Caco-2 (cell line): Measurements from ENCODE around the gene ARHGAP42. TPM values are rescaled to one million over a fixed set of nuclear protein-coding genes. Genes with fewer than 3 reads are reported as not detected.

Source experiments
- BruUV-seq: library from RNA; stranded (reverse); fragments of 400-500 nt; replicated peaks from 2 replicates; lab custom pipeline; 2021; lab: Mats Ljungman, UMichigan
- CTCF ChIA-PET: fragments of 300-600 bp; sonication (Branson Sonifier 250); formaldehyde crosslinking; loops from one replicate; lab custom pipeline; 2022; ENCODE audit warnings: antibody characterized with exemption; lab: Charles Lee
- POLR2A ChIA-PET: fragments of 300-600 bp; sonication (Branson Sonifier 250); formaldehyde crosslinking; loops from one replicate; lab custom pipeline; 2022; ENCODE audit warnings: antibody characterized with exemption; lab: Charles Lee
- DNase-seq, 2 experiments: peaks; one replicate each; pipeline versions ENCODE4 v3.0.0 to v3.0.0-alpha.2; 2020 to 2022
- H3K27me3 ChIP-seq: replicated peaks from 2 replicates; pipeline ENCODE4 v1.6.0; 2011; ENCODE audit warnings: low read length; ENCODE audit not compliant: control insufficient read depth, insufficient read depth
- H3K36me3 ChIP-seq: 2 replicates; pipeline ENCODE4 v1.5.1; 2011; ENCODE audit warnings: low read length; ENCODE audit not compliant: control insufficient read depth, insufficient read depth
- H3K4me1 ChIP-seq: fragments of 250-450 bp; sonication (Bioruptor Pico); 2 replicates; pipeline ENCODE4 v1.5.1; 2020; ENCODE audit warnings: mild to moderate bottlenecking
- H3K4me3 ChIP-seq: 2 replicates; pipeline ENCODE4 v1.5.1; 2011; ENCODE audit warnings: low read depth, mild to moderate bottlenecking, control low read depth, low read length
- H3K9me3 ChIP-seq: fragments of 250-450 bp; sonication (Bioruptor Pico); 2 replicates; pipeline ENCODE4 v1.5.1; 2020; ENCODE audit warnings: mild to moderate bottlenecking, moderate library complexity
- H3K27ac Mint-ChIP-seq: one replicate; pipeline ENCODE4 v1.8.0; 2022; ENCODE audit warnings: mixed read lengths; ENCODE audit not compliant: unreplicated experiment
- H3K27me3 Mint-ChIP-seq: one replicate; pipeline ENCODE4 v1.8.0; 2022; ENCODE audit warnings: mixed read lengths; ENCODE audit not compliant: insufficient read depth, unreplicated experiment
- H3K36me3 Mint-ChIP-seq: one replicate; pipeline ENCODE4 v1.8.0; 2022; ENCODE audit warnings: mild to moderate bottlenecking, mixed read lengths; ENCODE audit not compliant: insufficient read depth, unreplicated experiment
- H3K4me1 Mint-ChIP-seq: one replicate; pipeline ENCODE4 v1.8.0; 2022; ENCODE audit warnings: low read depth, mixed read lengths; ENCODE audit not compliant: unreplicated experiment
- H3K4me3 Mint-ChIP-seq: one replicate; pipeline ENCODE4 v1.8.0; 2022; ENCODE audit warnings: mild to moderate bottlenecking, moderate library complexity, mixed read lengths; ENCODE audit not compliant: unreplicated experiment
- H3K9me3 Mint-ChIP-seq: one replicate; pipeline ENCODE4 v1.8.0; 2022; ENCODE audit warnings: mixed read lengths; ENCODE audit not compliant: unreplicated experiment
- intact Hi-C: fragments of 100-400 bp; cut with micrococcal nuclease; formaldehyde crosslinking; loops from one replicate; pipeline ENCODE4 v1.10.0; 2022; ENCODE audit not compliant: unreplicated experiment
- total RNA-seq: library from RNA; stranded (reverse); gene quantifications from 2 replicates; pipeline ENCODE4 v1.2.3, GENCODE V29; 2022
- TF ChIP-seq, protein P1 (sequence below), 2 experiments: fragments of 200-600 bp in 1 of 2; IDR thresholded peaks; 1 replicate in 1 of 2; 2 replicates in 1 of 2; pipeline versions ENCODE4 v1.5.1 to v1.8.0; 2011 to 2022; ENCODE audit warnings: antibody characterized with exemption in 1 of 2, control low read depth in 1 of 2, inconsistent platforms in 1 of 2, low read depth in 1 of 2, low read length in 1 of 2, mild to moderate bottlenecking in 1 of 2, moderate library complexity in 1 of 2; ENCODE audit not compliant: insufficient read depth in 1 of 2, severe bottlenecking in 1 of 2, unreplicated experiment in 1 of 2

ARHGAP42 gene
- total RNA-seq, 1 experiment from 2014 or later, result 8.4 TPM

DNA sequence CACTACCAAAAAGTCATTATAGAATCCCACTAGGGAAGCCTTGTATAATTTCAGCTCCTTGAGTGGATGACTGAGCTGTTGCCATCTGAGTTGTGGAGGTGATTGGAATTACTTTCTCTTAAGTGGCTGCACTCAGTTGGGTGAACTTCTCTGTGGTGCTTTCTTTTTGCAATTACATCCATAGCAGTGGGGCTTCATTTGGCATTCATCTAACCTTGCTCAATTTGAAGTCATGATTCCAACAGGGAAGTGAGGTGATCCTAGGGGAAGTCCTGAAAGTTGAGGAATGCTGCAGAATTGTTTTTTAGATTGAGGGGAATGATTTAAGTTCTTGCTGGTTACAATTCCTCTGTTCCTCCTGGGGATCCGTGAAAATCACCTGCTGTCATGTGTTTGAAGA lies 39.6 kb downstream of the ARHGAP42 start:
- ChIA-PET CTCF (no interaction called here), POLR2A (no interaction called here)
- no peak for DNase-seq
- Mint-ChIP-seq H3K27me3 (no peaks in the 10 kb centered on the region), H3K27ac (no peak overlapping the region), H3K36me3 (peaks cover 5% of the 10 kb centered on the region), H3K4me3 (no peak overlapping the region), H3K9me3 (no peaks in the 10 kb centered on the region), H3K4me1 (peaks cover 11% of the 10 kb centered on the region)
- BruUV-seq, result no TSS peak
- H3K9me3 ChIP-seq, result no peaks in the 10 kb centered on the region
- TF ChIP-seq, protein P1, sequence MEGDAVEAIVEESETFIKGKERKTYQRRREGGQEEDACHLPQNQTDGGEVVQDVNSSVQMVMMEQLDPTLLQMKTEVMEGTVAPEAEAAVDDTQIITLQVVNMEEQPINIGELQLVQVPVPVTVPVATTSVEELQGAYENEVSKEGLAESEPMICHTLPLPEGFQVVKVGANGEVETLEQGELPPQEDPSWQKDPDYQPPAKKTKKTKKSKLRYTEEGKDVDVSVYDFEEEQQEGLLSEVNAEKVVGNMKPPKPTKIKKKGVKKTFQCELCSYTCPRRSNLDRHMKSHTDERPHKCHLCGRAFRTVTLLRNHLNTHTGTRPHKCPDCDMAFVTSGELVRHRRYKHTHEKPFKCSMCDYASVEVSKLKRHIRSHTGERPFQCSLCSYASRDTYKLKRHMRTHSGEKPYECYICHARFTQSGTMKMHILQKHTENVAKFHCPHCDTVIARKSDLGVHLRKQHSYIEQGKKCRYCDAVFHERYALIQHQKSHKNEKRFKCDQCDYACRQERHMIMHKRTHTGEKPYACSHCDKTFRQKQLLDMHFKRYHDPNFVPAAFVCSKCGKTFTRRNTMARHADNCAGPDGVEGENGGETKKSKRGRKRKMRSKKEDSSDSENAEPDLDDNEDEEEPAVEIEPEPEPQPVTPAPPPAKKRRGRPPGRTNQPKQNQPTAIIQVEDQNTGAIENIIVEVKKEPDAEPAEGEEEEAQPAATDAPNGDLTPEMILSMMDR (IDR thresholded peaks at IDR 0.05; ENCODE audit: insufficient read depth in 1 of 2, low read depth in 1 of 2, low read length in 1 of 2, severe bottlenecking in 1 of 2, unreplicated experiment in 1 of 2), result no peak
- intact Hi-C loops, result no loop called here
- no peaks in the 10 kb centered on the region for H3K27me3 ChIP-seq
- H3K4me1 ChIP-seq, result peaks cover 6% of the 10 kb centered on the region
- no peaks in the 10 kb centered on the region for H3K36me3 ChIP-seq
- H3K4me3 ChIP-seq, result no peak overlapping the region

GRCh38 chr11:100727410-100727809 lies 40.3 kb downstream of the ARHGAP42 start:
- H3K9me3 Mint-ChIP-seq, result no peaks in the 10 kb centered on the region
- Histone ChIP-seq H3K36me3 (no peaks in the 10 kb centered on the region), H3K4me1 (peaks cover 8% of the 10 kb centered on the region), H3K27me3 (no peaks in the 10 kb centered on the region), H3K4me3 (no peak overlapping the region), H3K9me3 (no peaks in the 10 kb centered on the region)
- no peak for DNase-seq
- no TSS peak for BruUV-seq
- POLR2A ChIA-PET, result no interaction called here
- no peaks in the 10 kb centered on the region for H3K27me3 Mint-ChIP-seq
- CTCF ChIA-PET, result interaction anchor here (0.7 to 1.0 kb wide), 2 partner anchors 40 to 98 kb away, joined by 3 to 4 read pairs; no protein-coding TSS in a partner anchor
- intact Hi-C loops, result no loop called here
- peaks cover 5% of the 10 kb centered on the region for H3K36me3 Mint-ChIP-seq
- no peak overlapping the region for H3K4me3 Mint-ChIP-seq
- H3K4me1 Mint-ChIP-seq, result peaks cover 15% of the 10 kb centered on the region
- TF ChIP-seq, protein P1 (IDR thresholded peaks at IDR 0.05; ENCODE audit: insufficient read depth in 1 of 2, low read depth in 1 of 2, low read length in 1 of 2, severe bottlenecking in 1 of 2, unreplicated experiment in 1 of 2), result no peak
- H3K27ac Mint-ChIP-seq, result no peak overlapping the region

DNA sequence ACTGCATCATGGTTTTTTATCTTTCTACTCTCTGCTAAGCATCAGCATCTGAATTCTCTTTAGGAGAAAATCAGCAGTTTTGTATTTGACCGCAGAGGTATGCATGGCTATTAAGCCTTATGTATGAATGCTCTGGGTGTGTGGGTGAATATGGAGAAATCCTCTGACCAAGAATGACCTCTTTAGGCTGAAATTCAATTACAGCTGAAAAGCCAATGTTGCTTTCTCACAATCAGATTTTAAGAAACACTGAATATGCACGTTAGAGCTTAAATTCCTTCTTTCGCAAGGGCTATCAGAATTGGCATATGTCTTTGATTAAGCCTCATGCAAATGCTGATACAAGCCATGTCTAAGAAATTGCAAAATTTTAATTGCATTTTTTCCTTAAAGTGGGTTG lies 43.2 kb downstream of the ARHGAP42 start:
- intact Hi-C loops, result no loop called here
- DNase-seq, result no peak
- H3K27me3 Mint-ChIP-seq, result no peaks in the 10 kb centered on the region
- ChIA-PET POLR2A (no interaction called here), CTCF (no interaction called here)
- no peak overlapping the region for H3K4me3 Mint-ChIP-seq
- peaks cover 15% of the 10 kb centered on the region for H3K4me1 ChIP-seq
- H3K9me3 Mint-ChIP-seq, result no peaks in the 10 kb centered on the region
- TF ChIP-seq, protein P1 (IDR thresholded peaks at IDR 0.05; ENCODE audit: insufficient read depth in 1 of 2, low read depth in 1 of 2, low read length in 1 of 2, severe bottlenecking in 1 of 2, unreplicated experiment in 1 of 2), result no peak
- no peaks in the 10 kb centered on the region for H3K9me3 ChIP-seq
- H3K36me3 ChIP-seq, result no peaks in the 10 kb centered on the region
- H3K36me3 Mint-ChIP-seq, result peaks cover 5% of the 10 kb centered on the region
- H3K27ac Mint-ChIP-seq, result no peak overlapping the region
- H3K4me3 ChIP-seq, result no peak overlapping the region
- BruUV-seq, result no TSS peak
- H3K4me1 Mint-ChIP-seq, result peaks cover 20% of the 10 kb centered on the region
- no peaks in the 10 kb centered on the region for H3K27me3 ChIP-seq
